Activated CD4-positive, CD25-positive, alpha-beta regulatory T cell treated with anti-CD3 and anti-CD28 coated beads, Interleukin-2, amount 50 U/mL, for 16 hours (primary cell): ENCODE measurements around the gene RPS3.
A peak's percentile ranks its signal among the peaks of the same experiment; 100 is the strongest.
"Not testable (repeated sequence)": the region's sequence is repeated elsewhere in the genome, so short reads cannot be mapped to it uniquely, and the experiment has no call there.

ENCODE experiments used
- DNase-seq: peaks from one replicate; pipeline ENCODE4 v3.0.0-alpha.2; 2020; ENCODE audit warnings: low read depth, low spot score

Gene RPS3

DNA sequence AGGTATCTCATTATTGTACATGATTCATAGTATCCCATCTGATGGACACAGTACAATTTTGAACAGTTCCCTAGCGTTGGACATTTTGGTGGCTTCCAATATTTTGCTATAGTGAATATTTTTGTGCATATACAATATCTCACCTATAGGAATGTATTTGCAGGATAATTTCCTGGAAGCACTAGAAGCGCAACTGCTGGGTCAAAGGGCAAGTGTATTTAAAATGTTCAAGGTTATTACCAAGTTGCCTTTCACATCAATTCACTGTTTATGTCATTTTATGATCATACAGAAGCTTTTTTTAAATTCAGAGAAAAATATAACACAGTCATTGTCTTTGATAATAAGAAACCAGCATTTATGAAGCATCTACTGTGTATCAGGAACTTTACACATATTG is 19.1 kb upstream of the RPS3 start:
- no peak for DNase-seq

- DNase-seq: no peak
Observed at GRCh38 chr11:75380716-75381420, 18.4 kb upstream of the RPS3 start.

- no peak for DNase-seq
Observed at GRCh38 chr11:75383246-75383645, 16.1 kb upstream of the RPS3 start.

GRCh38 chr11:75384438-75385080 is 14.8 kb upstream of the RPS3 start:
- DNase-seq: peak; percentile 55

DNA sequence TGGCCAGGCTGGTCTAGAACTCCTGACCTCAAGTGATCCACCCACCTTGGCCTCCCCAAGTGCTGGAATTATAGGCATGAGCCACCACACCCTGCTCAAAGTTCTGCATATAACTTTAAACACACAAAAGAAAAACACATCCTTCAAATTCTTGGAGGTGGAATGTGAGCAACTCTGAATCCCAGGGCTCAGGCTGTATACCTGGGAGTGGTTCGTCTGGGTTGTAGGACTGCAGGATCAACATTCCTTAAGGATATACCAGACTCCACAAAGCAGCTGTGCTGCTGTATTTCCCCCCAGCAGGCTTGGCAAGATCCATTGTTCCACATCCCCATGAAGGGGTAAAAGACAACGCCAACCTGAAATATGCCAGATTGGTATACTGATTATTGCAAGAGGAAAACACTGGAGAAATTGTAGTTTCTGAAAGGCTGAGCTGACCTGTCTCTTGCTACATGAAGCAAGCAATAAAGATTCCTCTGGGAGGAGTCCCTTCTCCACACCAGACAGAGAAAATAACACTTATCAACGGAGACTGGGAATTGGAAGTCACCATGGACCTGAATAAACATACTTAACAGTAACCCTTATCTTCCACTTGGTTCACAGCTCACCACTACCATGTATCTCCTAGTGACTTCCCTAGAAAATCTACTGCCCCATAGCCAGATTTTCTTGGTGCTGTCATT is 12.2 kb upstream of the RPS3 start:
- DNase-seq: no peak

DNA sequence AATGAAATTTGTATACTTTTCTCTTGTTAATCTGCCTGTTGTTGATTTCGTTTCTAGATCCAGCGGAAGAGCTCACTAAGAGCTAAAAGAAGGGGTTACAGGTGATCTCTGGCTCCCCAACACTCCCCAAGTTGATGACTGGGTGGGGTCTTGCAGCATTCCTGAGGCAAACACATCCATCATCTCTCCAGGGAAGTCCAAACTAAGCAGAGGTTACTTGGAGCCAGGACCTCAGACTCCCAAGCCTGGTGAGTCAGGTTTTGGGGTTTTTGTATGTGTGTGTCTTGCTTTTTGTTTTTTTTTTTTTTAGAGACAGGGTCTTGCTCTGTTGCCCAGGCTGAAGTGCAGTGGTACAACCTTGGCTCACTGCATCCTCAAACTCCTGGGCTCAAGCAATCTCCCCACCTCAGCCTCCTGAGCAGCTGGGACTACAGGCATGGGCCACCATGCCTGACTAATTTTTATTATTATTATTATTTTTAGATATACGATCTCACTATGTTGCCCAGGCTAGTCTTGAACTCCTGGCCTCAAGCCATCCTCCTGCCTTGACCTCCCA is 11.5 kb upstream of the RPS3 start:
- no peak for DNase-seq

DNA sequence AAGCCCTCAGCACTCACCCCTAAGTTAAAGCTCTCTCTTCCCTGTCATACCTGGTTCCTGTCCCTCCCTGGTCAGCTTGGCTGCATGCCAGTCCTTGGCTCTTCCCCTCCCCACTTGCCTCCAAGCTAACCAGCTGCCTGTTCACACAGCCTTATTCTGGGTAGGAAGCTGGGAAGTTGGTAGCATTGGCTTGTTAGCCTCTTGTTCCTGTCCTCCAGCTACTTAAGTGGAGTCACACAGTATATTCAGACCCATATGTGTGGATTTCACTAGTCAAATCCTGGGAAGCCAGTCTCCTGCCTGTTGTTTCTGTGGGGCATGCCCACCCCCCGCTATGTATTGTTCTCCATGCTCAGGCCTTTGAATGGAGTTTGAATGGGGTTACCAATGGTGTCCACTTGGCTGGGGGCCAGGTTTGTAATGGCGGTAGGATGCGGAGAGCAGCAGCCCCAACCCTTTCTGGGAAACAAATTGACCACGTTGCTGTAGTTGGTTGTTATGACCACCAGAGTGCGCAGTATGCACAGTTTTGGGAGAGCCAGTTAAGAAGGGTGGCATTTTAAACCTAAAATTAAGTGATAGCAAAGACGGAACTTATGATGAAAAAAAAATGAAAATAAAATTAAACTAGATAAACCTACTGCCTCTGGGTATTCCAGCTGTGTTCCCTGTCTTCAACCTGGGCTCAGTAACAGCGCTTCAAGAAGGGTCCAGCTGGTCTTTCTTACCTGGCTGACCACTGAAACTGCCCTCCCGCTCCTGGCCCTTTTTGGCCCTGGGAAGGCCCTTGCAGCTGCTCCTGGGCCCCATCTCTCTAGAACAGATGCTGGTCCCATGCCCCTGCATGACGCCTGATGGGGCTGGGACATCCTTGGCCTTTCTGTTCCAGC is 10.7 kb upstream of the RPS3 start:
- DNase-seq: peak; percentile 52

GRCh38 chr11:75389276-75389605 is 10.1 kb upstream of the RPS3 start:
- DNase-seq: no peak

DNA sequence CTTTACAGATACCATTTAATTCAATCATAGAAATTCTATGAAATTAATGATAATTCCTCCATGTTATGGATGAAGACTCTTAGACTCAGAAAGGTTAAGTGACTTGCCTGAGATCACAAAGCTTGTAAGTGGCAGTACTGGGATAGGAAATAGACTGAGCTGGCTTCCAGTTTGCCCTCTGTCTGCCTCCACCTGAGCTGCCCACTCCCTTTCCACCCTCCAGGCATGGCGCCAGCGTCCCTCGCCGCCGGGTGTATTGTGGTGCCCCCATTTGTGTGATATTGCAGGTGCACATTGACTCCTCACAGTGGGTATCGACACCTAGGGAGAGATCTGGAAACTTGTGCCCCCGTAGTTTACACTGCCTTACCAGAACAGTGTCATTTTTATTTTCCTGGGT is 9.4 kb upstream of the RPS3 start:
- DNase-seq: no peak

DNA sequence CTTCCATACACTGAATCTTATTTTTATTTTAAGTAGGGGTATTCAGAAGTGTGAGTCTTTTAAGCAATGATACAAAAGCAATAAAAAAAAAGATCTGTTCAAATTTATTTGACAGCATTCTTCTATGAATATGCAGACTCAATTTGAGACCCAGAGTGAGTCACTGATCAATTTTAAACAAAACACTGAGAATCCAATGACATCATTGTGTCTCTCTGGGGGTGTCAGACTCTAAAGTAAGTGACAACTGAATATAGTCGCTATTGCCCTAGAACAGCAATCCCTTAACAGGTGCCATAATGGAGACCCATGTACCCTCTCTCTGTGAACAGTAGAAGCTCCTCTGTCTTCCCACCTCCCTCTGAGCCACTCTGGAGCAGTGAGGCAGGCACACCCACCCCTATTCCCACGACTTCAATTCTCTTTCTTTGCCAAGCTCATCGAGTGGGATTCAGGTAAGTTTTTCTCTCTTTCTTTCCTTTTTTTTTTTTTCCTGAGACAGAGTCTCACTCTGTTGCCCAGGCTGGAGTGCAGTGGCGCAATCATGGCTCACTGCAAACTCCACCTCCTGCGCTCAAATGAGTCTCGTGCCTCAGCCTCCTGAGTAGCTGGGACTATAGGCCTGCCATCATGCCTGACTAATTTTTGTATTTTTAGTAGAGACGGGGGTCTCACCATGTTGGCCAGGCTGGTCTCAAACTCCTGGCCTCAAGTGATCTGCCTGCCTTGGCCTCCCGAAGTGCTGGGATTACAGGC is 5.1 kb upstream of the RPS3 start:
- DNase-seq: no peak

- DNase-seq: no peak
Observed at GRCh38 chr11:75398906-75399305, 412 bp upstream of the RPS3 start.

- DNase-seq: no peak
Observed at GRCh38 chr11:75400146-75400865, 988 bp downstream of the RPS3 start.

DNA sequence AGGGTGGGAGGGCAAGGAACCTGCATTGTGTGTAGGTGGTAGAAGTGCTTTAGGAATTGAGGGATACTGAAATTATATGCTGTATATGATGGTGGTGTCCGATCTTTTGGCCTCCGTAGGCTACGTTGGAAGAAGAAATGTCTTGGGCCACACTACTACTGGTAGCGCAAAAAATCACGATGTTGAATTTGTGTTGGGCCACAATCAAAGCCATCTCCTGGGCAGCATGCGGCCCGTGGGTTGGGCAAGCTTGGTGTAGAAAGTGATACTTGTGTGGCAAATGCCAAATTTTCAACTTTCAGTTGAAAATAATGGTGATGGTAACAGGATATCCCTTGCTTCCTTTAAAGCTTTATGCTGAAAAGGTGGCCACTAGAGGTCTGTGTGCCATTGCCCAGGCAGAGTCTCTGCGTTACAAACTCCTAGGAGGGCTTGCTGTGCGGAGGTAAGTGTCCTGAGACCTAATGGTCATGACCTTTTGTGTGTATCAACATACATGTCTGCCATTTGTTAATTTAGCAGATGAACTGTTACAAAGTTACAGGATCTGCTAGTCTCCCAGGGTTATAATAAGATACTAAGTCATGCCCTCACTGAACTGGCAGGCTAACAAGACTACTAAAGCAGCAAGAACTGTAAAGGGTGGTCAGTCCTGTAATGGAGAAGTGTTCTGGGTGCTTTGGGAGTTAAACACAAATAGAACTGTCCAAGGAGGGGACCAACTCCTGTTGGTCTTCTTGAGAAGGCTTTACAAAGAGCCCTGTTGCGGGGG is 2.9 kb downstream of the RPS3 start:
- DNase-seq: no peak

- no peak for DNase-seq
Observed at GRCh38 chr11:75403037-75403436, 3.7 kb downstream of the RPS3 start.

GRCh38 chr11:75403983-75404658 is 4.8 kb downstream of the RPS3 start:
- no peak for DNase-seq

GRCh38 chr11:75406338-75406777 is 7.0 kb downstream of the RPS3 start:
- DNase-seq: no peak

DNA sequence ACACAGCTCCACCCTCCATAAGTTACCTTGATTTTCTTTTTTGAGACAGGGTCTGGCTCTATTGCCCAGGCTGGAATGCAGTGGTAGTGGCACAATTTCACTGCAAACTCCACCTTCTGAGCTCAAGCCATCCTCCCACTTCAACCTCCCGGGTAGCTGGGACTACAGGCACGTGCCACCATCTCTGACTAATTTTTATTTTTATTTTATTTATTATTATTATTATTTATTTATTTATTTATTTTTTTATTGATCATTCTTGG is 9.6 kb downstream of the RPS3 start:
- DNase-seq: no peak

DNA sequence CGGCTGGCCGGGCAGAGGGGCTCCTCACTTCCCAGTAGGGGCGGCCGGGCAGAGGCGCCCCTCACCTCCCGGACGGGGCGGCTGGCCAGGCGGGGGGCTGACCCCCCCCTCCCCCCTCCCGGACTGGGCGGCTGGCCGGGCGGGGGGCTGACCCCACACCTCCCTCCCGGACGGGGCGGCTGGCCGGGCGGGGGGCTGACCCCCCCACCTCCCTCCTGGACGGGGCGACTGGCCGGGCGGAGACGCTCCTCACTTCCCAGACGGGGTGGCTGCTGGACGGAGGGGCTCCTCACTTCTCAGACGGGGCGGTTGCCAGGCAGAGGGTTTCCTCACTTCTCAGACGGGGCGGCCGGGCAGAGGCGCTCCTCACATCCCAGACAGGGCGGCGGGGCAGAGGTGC is 10.7 kb downstream of the RPS3 start:
- not testable (repeated sequence) for DNase-seq

- not testable (repeated sequence) for DNase-seq
Observed at GRCh38 chr11:75413146-75413545, 13.8 kb downstream of the RPS3 start.
